CD4-positive, alpha-beta T cell treated with Interleukin-17A for 1 hour (primary cell): ENCODE results near the gene PLXNC1.

Experiments used
- DNase-seq: peaks from one replicate; pipeline ENCODE4 v3.0.0-alpha.2; 2020

Gene PLXNC1

GRCh38 chr12:94135896-94136295 lies 12.5 kb upstream of the PLXNC1 start:
- DNase-seq = no peak

GRCh38 chr12:94139816-94140215 lies 8.6 kb upstream of the PLXNC1 start:
- DNase-seq = no peak

- peak; percentile 56 for DNase-seq
These were observed 7.8 kb upstream of the PLXNC1 start for GRCh38 chr12:94140556-94140955.

GRCh38 chr12:94141004-94141764 lies 7.2 kb upstream of the PLXNC1 start:
- DNase-seq = no peak

- no peak for DNase-seq
These were observed 6.5 kb upstream of the PLXNC1 start for GRCh38 chr12:94141892-94142291.

- DNase-seq = no peak
These were observed 4.9 kb upstream of the PLXNC1 start for GRCh38 chr12:94143438-94143837.

- no peak for DNase-seq
These were observed 4.4 kb upstream of the PLXNC1 start for GRCh38 chr12:94143951-94144350.

GRCh38 chr12:94144781-94145180 lies 3.6 kb upstream of the PLXNC1 start:
- no peak for DNase-seq

- DNase-seq = peak; percentile 38
These were observed 3.0 kb upstream of the PLXNC1 start for GRCh38 chr12:94145191-94145983.

- no peak for DNase-seq
These were observed 2.0 kb upstream of the PLXNC1 start for GRCh38 chr12:94146166-94146936.

- no peak for DNase-seq
These were observed 888 bp upstream of the PLXNC1 start for GRCh38 chr12:94147387-94147990.

GRCh38 chr12:94148739-94149118 lies 352 bp downstream of the PLXNC1 start:
- DNase-seq = no peak

- peak; percentile 39 for DNase-seq
These were observed 873 bp downstream of the PLXNC1 start for GRCh38 chr12:94149119-94149780.

- no peak for DNase-seq
These were observed 1.4 kb downstream of the PLXNC1 start for GRCh38 chr12:94149781-94150239.

- DNase-seq = peak; percentile 51
These were observed 2.1 kb downstream of the PLXNC1 start for GRCh38 chr12:94150240-94151121.

- no peak for DNase-seq
These were observed 3.2 kb downstream of the PLXNC1 start for GRCh38 chr12:94151582-94151981.

- no peak for DNase-seq
These were observed 4.1 kb downstream of the PLXNC1 start for GRCh38 chr12:94152292-94153078.

GRCh38 chr12:94157181-94157580 lies 8.8 kb downstream of the PLXNC1 start:
- DNase-seq = no peak

- no peak for DNase-seq
These were observed 9.6 kb downstream of the PLXNC1 start for GRCh38 chr12:94157981-94158411.

- no peak for DNase-seq
These were observed 10.3 kb downstream of the PLXNC1 start for GRCh38 chr12:94158666-94159065.
